Stimulated activated CD4-positive, alpha-beta T cell treated with anti-CD3 and anti-CD28 coated beads, Interleukin-2, amount 100 ng/mL, for 4 hours (primary cell): ENCODE data around the gene DPYSL5.
A peak's percentile ranks its signal among the peaks of the same experiment; 100 is the strongest.

ENCODE experiments used
- DNase-seq: peaks from one replicate; pipeline ENCODE4 v3.0.0-alpha.2; 2020; ENCODE audit warnings: low read depth

The DPYSL5 gene

GRCh38 chr2:26968001-26968400, 120.1 kb downstream of the DPYSL5 start:
- no peak for DNase-seq

GRCh38 chr2:26969077-26969844, 121.3 kb downstream of the DPYSL5 start:
- DNase-seq, result no peak

GRCh38 chr2:26970244-26970927, 122.5 kb downstream of the DPYSL5 start, which contains the start of gene MAPRE3:
Gene MAPRE3, plus strand, starts transcription at chr2:26970637. Its CDS starts 51,582 bp downstream, at chr2:27022219.
- peak; percentile 69 for DNase-seq

GRCh38 chr2:26970928-26971627, 123.1 kb downstream of the DPYSL5 start:
- no peak for DNase-seq

GRCh38 chr2:26971911-26972786, 124.2 kb downstream of the DPYSL5 start:
- no peak for DNase-seq

- DNase-seq, result no peak
These were observed 126.4 kb downstream of the DPYSL5 start for GRCh38 chr2:26974352-26974751.

- no peak for DNase-seq
These were observed 127.2 kb downstream of the DPYSL5 start for GRCh38 chr2:26975102-26975501.

GRCh38 chr2:26975656-26976055, 127.7 kb downstream of the DPYSL5 start:
- DNase-seq, result no peak

- no peak for DNase-seq
These were observed 128.3 kb downstream of the DPYSL5 start for GRCh38 chr2:26976237-26976636.

GRCh38 chr2:26977012-26977411, 129.1 kb downstream of the DPYSL5 start:
- DNase-seq, result no peak

- DNase-seq, result no peak
These were observed 130.2 kb downstream of the DPYSL5 start for GRCh38 chr2:26978061-26978596.

- DNase-seq, result no peak
These were observed 131.8 kb downstream of the DPYSL5 start for GRCh38 chr2:26979741-26980140.

- DNase-seq, result no peak
These were observed 133.0 kb downstream of the DPYSL5 start for GRCh38 chr2:26980971-26981370.

GRCh38 chr2:26982102-26982742, 134.3 kb downstream of the DPYSL5 start:
- DNase-seq, result no peak

GRCh38 chr2:26983746-26984145, 135.8 kb downstream of the DPYSL5 start:
- DNase-seq, result no peak

- no peak for DNase-seq
These were observed 137.9 kb downstream of the DPYSL5 start for GRCh38 chr2:26985807-26986206.

- no peak for DNase-seq
These were observed 138.6 kb downstream of the DPYSL5 start for GRCh38 chr2:26986576-26986975.

- DNase-seq, result no peak
These were observed 140.3 kb downstream of the DPYSL5 start for GRCh38 chr2:26988058-26988860.

GRCh38 chr2:26989156-26989555, 141.2 kb downstream of the DPYSL5 start:
- no peak for DNase-seq

GRCh38 chr2:26991717-26992116, 143.8 kb downstream of the DPYSL5 start:
- DNase-seq, result no peak
